ENCODE results near the gene NRXN3. TPM values are rescaled to one million over a fixed set of nuclear protein-coding genes. Genes with fewer than 3 reads are reported as not detected.

Gene NRXN3
- total and polyA plus RNA-seq, 2 of the 13 experiments (the other 11 are each of a cell fraction or from before 2014, with no cell fraction given) = 0.03 TPM; not detected in 1

GRCh38 chr14:79695307-79695706 lies 1525.1 kb downstream of the NRXN3 start:
- H3K9me3 ChIP-seq (ENCODE audit: low read length) = peaks cover 82% of the 10 kb centered on the region
- no TSS peak for BruUV-seq (replicated peaks)
- H3K27ac ChIP-seq (ENCODE audit: extremely low read length, insufficient read depth, low read length) = no peak overlapping the region
- no peaks in the 10 kb centered on the region for H3K36me3 ChIP-seq (replicated peaks in 1 of 2; ENCODE audit: control insufficient read depth in 1 of 2, insufficient read depth in 2 of 2, low read length in 2 of 2)
- ATAC-seq (no peak), DNase-seq (ENCODE audit: low spot score) (no peak), FAIRE-seq (no peak)
- in situ Hi-C loops (cut with HindIII; ENCODE audit: extremely low pct_ligation_motif_present, low pct_unique_long_range_greater_than_20kb) = loop anchor here (25.0 kb wide), 1 partner anchor 108 kb away; no protein-coding TSS in a partner anchor
- no peak overlapping the region for H2AFZ ChIP-seq (ENCODE audit: low read length)
- no peak overlapping the region for H3K4me3 ChIP-seq (replicated peaks in 1 of 3; ENCODE audit: insufficient read depth in 1 of 3, low read depth in 2 of 3, low read length in 3 of 3)
- no peaks in the 10 kb centered on the region for H4K20me1 ChIP-seq (ENCODE audit: insufficient read depth, low read length)
- no peak overlapping the region for H3K4me2 ChIP-seq (ENCODE audit: low read depth, low read length)
- no peaks in the 10 kb centered on the region for H3K79me2 ChIP-seq (ENCODE audit: insufficient read depth, low read length)
- intact Hi-C loops (cut with micrococcal nuclease; ENCODE audit: unreplicated experiment) = no loop called here
- H3K4me1 ChIP-seq (ENCODE audit: insufficient read depth, low read length) = no peaks in the 10 kb centered on the region
- ChIA-PET POLR2A (no interaction called here), CTCF (ENCODE audit: low intra/inter-chr PET ratio, low total read pairs) (no interaction called here)
- 0% methylated on average over 1 of the region's 1 CpG for WGBS (ENCODE audit: low lambda C conversion rate)
- H3K27me3 ChIP-seq (ENCODE audit: control insufficient read depth in 1 of 2, insufficient read depth in 2 of 2, low read length in 2 of 2) = no peaks in the 10 kb centered on the region
- no peak overlapping the region for H3K9ac ChIP-seq (ENCODE audit: insufficient read depth, low read depth, low read length)
- TF ChIP-seq ZNF362 (CRISPR knock-in tag; IDR thresholded peaks at IDR 0.05; ENCODE audit: borderline replicate concordance) (no peak), ZNF431 (CRISPR knock-in tag; IDR thresholded peaks at IDR 0.05; ENCODE audit: borderline replicate concordance, low read depth) (no peak), STAT6 (CRISPR knock-in tag; IDR thresholded peaks at IDR 0.05; ENCODE audit: borderline replicate concordance) (no peak), SP5 (CRISPR knock-in tag; IDR thresholded peaks at IDR 0.05; ENCODE audit: borderline replicate concordance, low read depth) (no peak), TCF7 (IDR thresholded peaks at IDR 0.05; ENCODE audit: low read depth) (no peak), RFX1 (IDR thresholded peaks at IDR 0.05) (no peak)
- TF ChIP-seq, protein P1, sequence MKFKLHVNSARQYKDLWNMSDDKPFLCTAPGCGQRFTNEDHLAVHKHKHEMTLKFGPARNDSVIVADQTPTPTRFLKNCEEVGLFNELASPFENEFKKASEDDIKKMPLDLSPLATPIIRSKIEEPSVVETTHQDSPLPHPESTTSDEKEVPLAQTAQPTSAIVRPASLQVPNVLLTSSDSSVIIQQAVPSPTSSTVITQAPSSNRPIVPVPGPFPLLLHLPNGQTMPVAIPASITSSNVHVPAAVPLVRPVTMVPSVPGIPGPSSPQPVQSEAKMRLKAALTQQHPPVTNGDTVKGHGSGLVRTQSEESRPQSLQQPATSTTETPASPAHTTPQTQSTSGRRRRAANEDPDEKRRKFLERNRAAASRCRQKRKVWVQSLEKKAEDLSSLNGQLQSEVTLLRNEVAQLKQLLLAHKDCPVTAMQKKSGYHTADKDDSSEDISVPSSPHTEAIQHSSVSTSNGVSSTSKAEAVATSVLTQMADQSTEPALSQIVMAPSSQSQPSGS (CRISPR knock-in tag; IDR thresholded peaks at IDR 0.05) = no peak
- TF ChIP-seq, protein P2, sequence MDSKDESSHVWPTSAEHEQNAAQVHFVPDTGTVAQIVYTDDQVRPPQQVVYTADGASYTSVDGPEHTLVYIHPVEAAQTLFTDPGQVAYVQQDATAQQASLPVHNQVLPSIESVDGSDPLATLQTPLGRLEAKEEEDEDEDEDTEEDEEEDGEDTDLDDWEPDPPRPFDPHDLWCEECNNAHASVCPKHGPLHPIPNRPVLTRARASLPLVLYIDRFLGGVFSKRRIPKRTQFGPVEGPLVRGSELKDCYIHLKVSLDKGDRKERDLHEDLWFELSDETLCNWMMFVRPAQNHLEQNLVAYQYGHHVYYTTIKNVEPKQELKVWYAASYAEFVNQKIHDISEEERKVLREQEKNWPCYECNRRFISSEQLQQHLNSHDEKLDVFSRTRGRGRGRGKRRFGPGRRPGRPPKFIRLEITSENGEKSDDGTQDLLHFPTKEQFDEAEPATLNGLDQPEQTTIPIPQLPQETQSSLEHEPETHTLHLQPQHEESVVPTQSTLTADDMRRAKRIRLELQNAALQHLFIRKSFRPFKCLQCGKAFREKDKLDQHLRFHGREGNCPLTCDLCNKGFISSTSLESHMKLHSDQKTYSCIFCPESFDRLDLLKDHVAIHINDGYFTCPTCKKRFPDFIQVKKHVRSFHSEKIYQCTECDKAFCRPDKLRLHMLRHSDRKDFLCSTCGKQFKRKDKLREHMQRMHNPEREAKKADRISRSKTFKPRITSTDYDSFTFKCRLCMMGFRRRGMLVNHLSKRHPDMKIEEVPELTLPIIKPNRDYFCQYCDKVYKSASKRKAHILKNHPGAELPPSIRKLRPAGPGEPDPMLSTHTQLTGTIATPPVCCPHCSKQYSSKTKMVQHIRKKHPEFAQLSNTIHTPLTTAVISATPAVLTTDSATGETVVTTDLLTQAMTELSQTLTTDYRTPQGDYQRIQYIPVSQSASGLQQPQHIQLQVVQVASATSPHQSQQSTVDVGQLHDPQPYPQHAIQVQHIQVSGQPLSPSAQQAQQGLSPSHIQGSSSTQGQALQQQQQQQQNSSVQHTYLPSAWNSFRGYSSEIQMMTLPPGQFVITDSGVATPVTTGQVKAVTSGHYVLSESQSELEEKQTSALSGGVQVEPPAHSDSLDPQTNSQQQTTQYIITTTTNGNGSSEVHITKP (CRISPR knock-in tag; IDR thresholded peaks at IDR 0.05; ENCODE audit: low read depth) = no peak
- TF ChIP-seq, protein P3, sequence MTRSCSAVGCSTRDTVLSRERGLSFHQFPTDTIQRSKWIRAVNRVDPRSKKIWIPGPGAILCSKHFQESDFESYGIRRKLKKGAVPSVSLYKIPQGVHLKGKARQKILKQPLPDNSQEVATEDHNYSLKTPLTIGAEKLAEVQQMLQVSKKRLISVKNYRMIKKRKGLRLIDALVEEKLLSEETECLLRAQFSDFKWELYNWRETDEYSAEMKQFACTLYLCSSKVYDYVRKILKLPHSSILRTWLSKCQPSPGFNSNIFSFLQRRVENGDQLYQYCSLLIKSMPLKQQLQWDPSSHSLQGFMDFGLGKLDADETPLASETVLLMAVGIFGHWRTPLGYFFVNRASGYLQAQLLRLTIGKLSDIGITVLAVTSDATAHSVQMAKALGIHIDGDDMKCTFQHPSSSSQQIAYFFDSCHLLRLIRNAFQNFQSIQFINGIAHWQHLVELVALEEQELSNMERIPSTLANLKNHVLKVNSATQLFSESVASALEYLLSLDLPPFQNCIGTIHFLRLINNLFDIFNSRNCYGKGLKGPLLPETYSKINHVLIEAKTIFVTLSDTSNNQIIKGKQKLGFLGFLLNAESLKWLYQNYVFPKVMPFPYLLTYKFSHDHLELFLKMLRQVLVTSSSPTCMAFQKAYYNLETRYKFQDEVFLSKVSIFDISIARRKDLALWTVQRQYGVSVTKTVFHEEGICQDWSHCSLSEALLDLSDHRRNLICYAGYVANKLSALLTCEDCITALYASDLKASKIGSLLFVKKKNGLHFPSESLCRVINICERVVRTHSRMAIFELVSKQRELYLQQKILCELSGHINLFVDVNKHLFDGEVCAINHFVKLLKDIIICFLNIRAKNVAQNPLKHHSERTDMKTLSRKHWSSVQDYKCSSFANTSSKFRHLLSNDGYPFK (CRISPR knock-in tag; IDR thresholded peaks at IDR 0.05; ENCODE audit: borderline replicate concordance) = no peak

Measured in HepG2 (cell line).